RWPE2 (cell line): ENCODE measurements around the gene DPF3.

ENCODE experiments used
- ATAC-seq: fragments of 200-7000 bp; cut with Tn5 transposase; 3 replicates; pipeline ENCODE4 v1.9.1; 2021; ENCODE audit warnings: low read depth
- DNase-seq: peaks from one replicate; pipeline ENCODE4 v3.0.0-alpha.2; 2020; ENCODE audit warnings: low spot score
- H3K27ac ChIP-seq: fragments of 450-650 bp; 2 replicates; pipeline ENCODE4 v1.5.1; 2017; ENCODE audit warnings: mild to moderate bottlenecking; ENCODE audit not compliant: poor library complexity, severe bottlenecking
- H3K27me3 ChIP-seq: fragments of 250-450 bp; sonication (Bioruptor Pico); 2 replicates; pipeline ENCODE4 v1.5.1; 2021; ENCODE audit warnings: mild to moderate bottlenecking, moderate library complexity; ENCODE audit not compliant: insufficient read depth, poor library complexity, severe bottlenecking
- H3K36me3 ChIP-seq: fragments of 250-450 bp; sonication (Bioruptor Pico); 2 replicates; pipeline ENCODE4 v1.5.1; 2020; ENCODE audit warnings: low read depth, mild to moderate bottlenecking, moderate library complexity
- H3K4me1 ChIP-seq: fragments of 250-450 bp; sonication (Bioruptor Pico); 2 replicates; pipeline ENCODE4 v1.5.1; 2021; ENCODE audit warnings: mild to moderate bottlenecking, moderate library complexity; ENCODE audit not compliant: insufficient read depth, poor library complexity, severe bottlenecking
- H3K4me3 ChIP-seq: fragments of 250-450 bp; sonication (Bioruptor Pico); 2 replicates; pipeline ENCODE4 v1.5.1; 2021; ENCODE audit warnings: mild to moderate bottlenecking, moderate library complexity; ENCODE audit not compliant: severe bottlenecking
- H3K9me3 ChIP-seq: fragments of 250-450 bp; sonication (Bioruptor Pico); 2 replicates; pipeline ENCODE4 v1.5.1; 2021; ENCODE audit warnings: mild to moderate bottlenecking, moderate library complexity; ENCODE audit not compliant: severe bottlenecking
- CTCF ChIP-seq: fragments of 450-650 bp; IDR thresholded peaks from one replicate; pipeline ENCODE4 v1.5.1; 2017; ENCODE audit warnings: mild to moderate bottlenecking, moderate library complexity; ENCODE audit not compliant: poor library complexity, severe bottlenecking

Gene DPF3

GRCh38 chr14:72883109-72883508 lies 10.8 kb downstream of the DPF3 start:
- no peak for TF ChIP-seq CTCF
- H3K27me3 ChIP-seq, result peaks cover 4% of the 10 kb centered on the region
- ATAC-seq, result no peak

GRCh38 chr14:72882463-72882862 lies 11.4 kb downstream of the DPF3 start:
- Histone ChIP-seq H3K9me3 (no peaks in the 10 kb centered on the region), H3K36me3 (no peaks in the 10 kb centered on the region), H3K27me3 (peaks cover 2% of the 10 kb centered on the region), H3K4me3 (no peak overlapping the region), H3K27ac (no peak overlapping the region), H3K4me1 (peaks cover 6% of the 10 kb centered on the region)
- DNase-seq, result no peak
- ATAC-seq, result no peak
- no peak for TF ChIP-seq CTCF

More at GRCh38 chr14:72883109-72883508, 10.8 kb downstream of the DPF3 start:
- Histone ChIP-seq H3K27ac (no peak overlapping the region), H3K4me1 (peaks cover 6% of the 10 kb centered on the region), H3K36me3 (no peaks in the 10 kb centered on the region), H3K4me3 (no peak overlapping the region), H3K9me3 (no peaks in the 10 kb centered on the region)
- no peak for DNase-seq

DNA sequence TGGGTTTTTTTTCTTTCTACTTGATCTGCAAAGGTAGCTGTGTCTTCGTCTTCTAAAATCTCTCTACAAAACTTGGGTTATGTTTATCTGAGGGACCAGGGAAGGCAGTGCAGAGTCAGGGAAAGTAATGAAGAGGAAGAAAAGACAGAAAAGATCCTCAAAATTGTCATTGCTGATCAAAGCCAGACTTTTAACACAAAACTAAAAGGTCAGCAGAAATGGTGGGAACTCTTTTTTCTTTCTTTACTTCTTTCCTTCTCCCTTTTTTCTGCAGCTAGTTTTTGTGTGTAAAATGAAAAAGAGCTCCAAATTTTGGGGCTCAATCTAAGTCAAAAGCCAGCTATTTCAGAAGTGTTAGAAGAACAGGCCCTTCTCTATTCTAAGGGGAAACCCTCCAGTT lies 11.9 kb downstream of the DPF3 start:
- H3K27me3 ChIP-seq, result no peaks in the 10 kb centered on the region
- H3K36me3 ChIP-seq, result no peaks in the 10 kb centered on the region
- H3K27ac ChIP-seq, result no peak overlapping the region
- H3K9me3 ChIP-seq, result no peaks in the 10 kb centered on the region
- no peak for TF ChIP-seq CTCF
- DNase-seq, result no peak
- peaks cover 6% of the 10 kb centered on the region for H3K4me1 ChIP-seq
- H3K4me3 ChIP-seq, result no peak overlapping the region
- ATAC-seq, result no peak

GRCh38 chr14:72881543-72881942 lies 12.4 kb downstream of the DPF3 start:
- Histone ChIP-seq H3K4me3 (no peak overlapping the region), H3K27ac (no peak overlapping the region), H3K27me3 (no peaks in the 10 kb centered on the region), H3K36me3 (no peaks in the 10 kb centered on the region), H3K9me3 (no peaks in the 10 kb centered on the region), H3K4me1 (peaks cover 6% of the 10 kb centered on the region)
- DNase-seq (no peak), ATAC-seq (no peak)
- no peak for TF ChIP-seq CTCF

- H3K9me3 ChIP-seq, result no peaks in the 10 kb centered on the region
- DNase-seq, result no peak
- TF ChIP-seq CTCF, result no peak
- H3K36me3 ChIP-seq, result no peaks in the 10 kb centered on the region
- H3K27ac ChIP-seq, result no peak overlapping the region
- no peak for ATAC-seq
- no peaks in the 10 kb centered on the region for H3K27me3 ChIP-seq
- H3K4me3 ChIP-seq, result no peak overlapping the region
- peaks cover 6% of the 10 kb centered on the region for H3K4me1 ChIP-seq
Measured at GRCh38 chr14:72880820-72881219, 13.1 kb downstream of the DPF3 start.
